ENCODE data around the gene CD24.
"Not testable (repeated sequence)": the region's sequence is repeated elsewhere in the genome, so short reads cannot be mapped to it uniquely, and the experiment has no call there.

The CD24 gene

DNA sequence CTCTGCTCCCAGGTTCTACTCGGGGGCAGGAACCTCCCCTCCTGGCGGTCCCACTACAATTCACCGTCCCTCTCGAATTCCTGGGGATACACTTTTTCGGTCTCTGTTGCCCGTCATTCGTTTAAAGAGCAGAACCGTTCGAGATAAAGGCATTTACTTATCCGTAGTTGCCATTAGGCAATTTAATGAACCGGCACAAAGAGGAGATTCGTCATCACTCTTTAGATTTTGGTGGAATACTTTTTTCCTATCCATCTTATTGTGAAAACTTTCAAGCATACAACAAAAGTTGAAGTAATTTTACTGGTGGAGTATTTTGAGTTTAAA, 1.2 kb upstream of the CD24 start:
- no peak for DNase-seq (ENCODE audit: extremely low read depth, low read depth)
- TF ChIP-seq, protein P1, sequence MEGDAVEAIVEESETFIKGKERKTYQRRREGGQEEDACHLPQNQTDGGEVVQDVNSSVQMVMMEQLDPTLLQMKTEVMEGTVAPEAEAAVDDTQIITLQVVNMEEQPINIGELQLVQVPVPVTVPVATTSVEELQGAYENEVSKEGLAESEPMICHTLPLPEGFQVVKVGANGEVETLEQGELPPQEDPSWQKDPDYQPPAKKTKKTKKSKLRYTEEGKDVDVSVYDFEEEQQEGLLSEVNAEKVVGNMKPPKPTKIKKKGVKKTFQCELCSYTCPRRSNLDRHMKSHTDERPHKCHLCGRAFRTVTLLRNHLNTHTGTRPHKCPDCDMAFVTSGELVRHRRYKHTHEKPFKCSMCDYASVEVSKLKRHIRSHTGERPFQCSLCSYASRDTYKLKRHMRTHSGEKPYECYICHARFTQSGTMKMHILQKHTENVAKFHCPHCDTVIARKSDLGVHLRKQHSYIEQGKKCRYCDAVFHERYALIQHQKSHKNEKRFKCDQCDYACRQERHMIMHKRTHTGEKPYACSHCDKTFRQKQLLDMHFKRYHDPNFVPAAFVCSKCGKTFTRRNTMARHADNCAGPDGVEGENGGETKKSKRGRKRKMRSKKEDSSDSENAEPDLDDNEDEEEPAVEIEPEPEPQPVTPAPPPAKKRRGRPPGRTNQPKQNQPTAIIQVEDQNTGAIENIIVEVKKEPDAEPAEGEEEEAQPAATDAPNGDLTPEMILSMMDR (IDR thresholded peaks at IDR 0.05; ENCODE audit: low read depth, low read length), result no peak

DNA sequence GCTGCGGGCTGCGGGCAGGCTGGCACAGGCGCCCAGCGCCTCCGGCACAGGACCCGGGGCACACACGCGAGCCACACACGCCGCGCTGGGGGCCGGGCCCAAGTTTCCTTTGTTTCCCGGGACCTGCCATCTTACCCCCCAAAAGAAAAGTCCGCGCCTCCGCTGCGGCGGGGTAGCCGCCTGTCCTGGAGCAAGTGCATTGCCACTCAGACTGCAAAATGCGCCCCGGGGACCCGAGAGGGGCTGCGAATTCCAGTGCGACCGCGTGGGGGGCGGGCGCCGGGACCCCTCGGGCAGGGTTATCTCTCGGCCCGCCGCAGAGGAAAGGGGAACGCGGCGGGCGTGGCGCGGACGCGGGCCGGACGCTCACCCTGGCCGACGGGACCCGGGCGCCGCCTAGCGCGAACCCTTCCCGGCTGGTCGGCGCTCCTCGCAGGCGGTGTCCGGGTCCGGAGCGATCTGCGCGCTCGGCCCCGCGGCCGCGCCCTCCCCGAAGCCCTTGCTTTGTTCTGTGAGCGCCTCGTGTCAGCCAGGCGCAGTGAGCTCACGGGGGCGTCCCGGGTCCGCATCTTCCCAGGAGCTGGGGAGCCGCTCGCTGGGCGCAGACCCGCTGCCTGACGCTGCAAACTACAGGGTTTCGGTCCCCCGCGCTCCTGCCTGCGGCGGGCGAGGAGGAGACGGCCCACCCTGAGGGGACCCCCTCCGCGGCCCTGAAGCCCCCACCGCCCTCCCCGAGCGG, 639 bp upstream of the CD24 start:
- TF ChIP-seq, protein P1 (IDR thresholded peaks at IDR 0.05; ENCODE audit: low read depth, low read length), result no peak; the same call in 1 of the 2 replicates
- no peak for DNase-seq (ENCODE audit: extremely low read depth, low read depth)

DNA sequence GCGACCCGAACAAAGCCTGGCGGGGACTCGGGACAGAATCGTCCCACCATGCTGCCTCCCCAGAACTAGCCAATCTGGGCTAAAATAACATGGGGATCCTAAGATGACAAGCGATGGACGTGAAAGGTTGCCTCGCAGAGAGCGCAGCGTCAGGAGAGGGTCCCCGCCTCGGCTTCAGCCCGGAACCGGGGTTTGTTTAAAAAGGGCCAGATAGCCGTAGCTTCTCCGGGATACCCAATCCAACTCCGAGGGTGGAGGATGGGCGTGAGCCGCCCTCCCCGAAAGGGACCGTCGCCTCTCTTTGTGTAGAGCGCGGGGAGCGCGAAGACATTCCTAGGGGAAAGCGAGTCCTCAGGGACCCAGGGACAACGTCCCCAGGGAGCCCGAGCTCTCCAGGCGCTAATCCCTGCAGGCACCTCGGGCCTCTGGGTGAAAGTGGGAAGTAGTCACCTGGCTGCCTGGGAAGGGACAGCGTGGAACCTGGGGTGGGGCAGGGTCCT, 643 bp downstream of the CD24 start:
- TF ChIP-seq, protein P1 (IDR thresholded peaks at IDR 0.05; ENCODE audit: low read depth, low read length), result no peak
- no peak for DNase-seq (ENCODE audit: extremely low read depth, low read depth)

DNA sequence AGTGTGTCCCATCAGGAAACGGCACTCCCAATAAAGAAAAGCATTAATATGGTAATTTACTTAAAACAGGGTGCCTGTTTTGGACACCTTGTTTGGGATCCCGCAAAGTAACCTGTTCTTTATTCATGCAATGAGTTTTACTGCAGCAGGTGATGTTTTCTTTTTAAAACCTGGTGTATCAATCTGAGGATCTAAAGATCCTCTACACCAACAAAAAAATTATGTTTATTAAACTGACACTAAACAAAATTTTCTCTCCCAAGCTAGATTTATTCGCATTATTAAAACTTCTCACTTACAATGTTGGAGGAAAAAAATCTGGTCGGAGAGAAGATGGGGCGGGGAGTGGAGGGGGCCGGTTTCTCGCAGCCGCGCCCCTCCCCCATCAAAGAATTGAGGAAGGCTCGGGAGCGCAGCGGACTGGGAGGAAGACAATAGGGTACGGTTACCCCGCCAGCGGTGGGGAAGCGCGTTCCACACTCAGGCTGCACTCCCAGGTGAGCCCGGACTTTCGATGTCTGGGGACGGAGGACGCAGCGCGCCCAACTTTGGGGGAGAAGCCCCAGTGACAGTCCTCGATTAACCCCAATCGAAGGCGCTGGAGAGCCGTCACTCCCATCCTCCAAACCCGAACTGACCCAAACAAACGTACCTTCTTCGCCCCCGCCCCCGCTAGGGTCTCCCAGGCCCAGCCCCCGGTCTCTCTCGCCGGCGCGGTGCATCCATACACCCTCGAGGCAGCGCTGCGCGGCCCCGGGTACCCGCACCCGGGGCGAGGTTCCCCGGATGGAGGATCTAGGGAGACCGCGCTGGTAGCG, 1.3 kb downstream of the CD24 start:
- DNase-seq (ENCODE audit: extremely low read depth, low read depth), result no peak
- TF ChIP-seq, protein P1 (IDR thresholded peaks at IDR 0.05; ENCODE audit: low read depth, low read length), result no peak

DNA sequence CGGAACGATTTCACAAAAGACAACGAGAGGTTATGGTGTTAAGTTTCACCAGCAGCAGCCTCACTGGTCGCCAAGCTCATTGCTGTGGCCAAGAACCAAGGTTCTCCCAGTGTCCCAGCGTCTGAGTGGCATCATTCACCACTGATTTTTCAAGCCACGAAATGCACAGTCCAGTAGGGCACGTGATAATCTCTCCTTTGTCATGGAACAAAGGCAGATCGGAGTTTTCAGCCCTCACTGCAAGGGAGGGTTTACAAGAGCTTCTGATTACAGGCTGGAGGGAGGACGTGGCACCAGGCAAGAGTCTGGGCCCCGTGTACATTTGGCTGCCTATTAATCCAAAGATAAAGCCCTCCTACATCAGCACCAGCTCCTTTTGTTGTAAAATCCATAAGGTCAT, 2.0 kb downstream of the CD24 start:
- no peak for DNase-seq (ENCODE audit: extremely low read depth, low read depth)
- TF ChIP-seq, protein P1 (IDR thresholded peaks at IDR 0.05; ENCODE audit: low read depth, low read length), result no peak

DNA sequence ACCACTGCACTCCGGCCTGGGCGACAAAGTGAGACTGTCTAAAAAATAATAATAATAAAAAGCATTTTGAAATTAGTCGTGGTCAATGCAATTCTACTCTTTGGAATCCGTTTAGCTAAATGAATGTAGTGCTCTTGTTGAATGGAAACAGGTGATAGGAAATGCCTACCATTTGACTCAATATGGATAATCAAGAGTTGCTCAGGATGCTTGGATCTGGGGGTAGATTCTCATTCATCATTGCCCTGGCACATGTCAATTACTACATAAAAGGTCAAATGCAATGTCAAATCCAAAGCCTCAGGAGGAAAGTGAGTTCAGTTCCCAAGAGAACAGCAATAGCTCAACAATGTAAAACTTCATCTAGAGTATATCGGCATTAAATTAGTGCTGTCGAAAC, 3.8 kb downstream of the CD24 start:
- DNase-seq (ENCODE audit: extremely low read depth, low read depth), result not testable (repeated sequence)

DNA sequence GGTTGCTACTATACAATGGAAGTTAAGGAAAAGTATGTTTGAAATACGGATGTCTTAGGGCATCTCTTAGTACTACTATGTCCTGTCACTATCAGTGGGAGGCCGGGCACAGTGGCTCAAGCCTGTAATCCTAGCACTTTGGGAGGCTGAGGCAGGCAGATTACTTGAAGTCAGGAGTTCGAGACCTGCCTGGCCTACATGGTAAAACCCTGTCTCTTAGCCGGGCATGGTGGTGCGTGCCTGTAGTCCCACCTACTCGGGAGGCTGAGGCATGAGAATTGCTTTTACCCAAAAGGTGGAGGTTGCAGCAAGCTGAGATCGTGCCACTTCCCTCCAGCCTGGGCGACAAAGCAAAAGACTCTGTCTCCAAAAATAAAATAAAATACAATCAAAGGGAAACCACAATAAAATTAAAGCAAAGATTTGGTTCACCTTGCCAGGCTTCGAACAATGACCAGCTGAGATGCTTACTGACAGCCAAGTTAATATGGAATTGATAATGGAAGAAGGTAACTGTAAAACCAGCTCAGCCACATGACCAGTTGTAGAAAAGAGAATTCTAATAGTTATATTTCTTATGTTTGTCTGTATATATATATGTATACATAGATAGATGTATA, 6.5 kb downstream of the CD24 start:
- TF ChIP-seq, protein P1 (IDR thresholded peaks at IDR 0.05; ENCODE audit: low read depth, low read length), result no peak
- no peak for DNase-seq (ENCODE audit: extremely low read depth, low read depth)
